A673 (cell line): ENCODE measurements around the gene NR2F1-AS1.

Experiments
- CTCF ChIP-seq: fragments of 300-800, 200-600 bp; sonication (generic); conservative IDR thresholded peaks from 2 replicates; pipeline ENCODE4 v1.5.1; 2017; ENCODE audit warnings: low read depth, mild to moderate bottlenecking, antibody characterized with exemption, low read length, moderate library complexity, mixed read lengths
- EZH2 ChIP-seq: fragments of 200-600 bp; sonication (generic); IDR thresholded peaks from 2 replicates; pipeline ENCODE4 v1.6.1; 2017; ENCODE audit warnings: borderline replicate concordance, low read depth, mild to moderate bottlenecking, mixed read lengths, antibody characterized with exemption, low read length; ENCODE audit not compliant: poor library complexity, severe bottlenecking

DNA sequence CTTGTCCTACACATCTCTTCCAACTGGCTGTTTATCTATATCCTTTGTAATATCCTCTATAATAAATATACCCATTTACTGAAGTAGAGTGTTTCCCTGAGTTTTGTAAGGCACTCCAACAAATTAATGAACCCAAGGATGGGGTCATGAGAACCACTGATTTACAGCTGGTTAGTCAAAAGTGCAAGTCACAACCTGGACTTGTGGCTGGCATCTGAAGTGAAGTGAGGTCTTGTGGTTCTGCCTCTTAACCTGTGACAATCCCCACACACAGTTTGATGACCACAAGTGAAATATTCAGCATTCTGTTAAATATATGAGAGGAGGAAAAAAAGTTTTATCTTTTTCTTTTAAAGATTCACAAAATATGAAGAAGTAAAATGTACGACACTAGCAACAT is 126.1 kb downstream of the NR2F1-AS1 start:
- TF ChIP-seq CTCF (no peak), EZH2 (no peak)
